Fibroblast of skin of right biceps (primary cell): ENCODE data around the gene COL6A6.
"Not testable (repeated sequence)": the region's sequence is repeated elsewhere in the genome, so short reads cannot be mapped to it uniquely, and the experiment has no call there.

Source experiments
- DNase-seq: peaks from one replicate; pipeline ENCODE4 v3.0.0-alpha.2; 2013

Gene COL6A6

GRCh38 chr3:130533247-130533646 is 16.3 kb downstream of the COL6A6 start:
- DNase-seq: no peak

- DNase-seq: no peak
Measured at GRCh38 chr3:130537673-130538304, 20.8 kb downstream of the COL6A6 start.

- DNase-seq: peak; percentile 50
Measured at GRCh38 chr3:130539005-130539404, 22.0 kb downstream of the COL6A6 start.

- no peak for DNase-seq
Measured at GRCh38 chr3:130543322-130543721, 26.3 kb downstream of the COL6A6 start.

GRCh38 chr3:130546920-130547679 is 30.1 kb downstream of the COL6A6 start:
- DNase-seq: no peak

- not testable (repeated sequence) for DNase-seq
Measured at GRCh38 chr3:130547680-130548065, 30.7 kb downstream of the COL6A6 start.

GRCh38 chr3:130548356-130548755 is 31.4 kb downstream of the COL6A6 start:
- DNase-seq: no peak

GRCh38 chr3:130557336-130558035 is 40.5 kb downstream of the COL6A6 start:
- no peak for DNase-seq

- no peak for DNase-seq
Measured at GRCh38 chr3:130558366-130558765, 41.4 kb downstream of the COL6A6 start.

GRCh38 chr3:130565224-130565623 is 48.2 kb downstream of the COL6A6 start:
- DNase-seq: no peak
